IMR-90 (cell line): ENCODE data around the gene IGF1R. TPM values are rescaled to one million over a fixed set of nuclear protein-coding genes. Genes with fewer than 3 reads are reported as not detected.

ENCODE experiments used
- ATAC-seq: fragments of 200-7000 bp; cut with Tn5 transposase; 2 replicates; pipeline ENCODE4 v1.9.1; 2020; ENCODE audit warnings: low read depth, mild to moderate bottlenecking, moderate library complexity
- BruUV-seq: library from RNA; stranded (reverse); fragments of 400-500 nt; replicated peaks from 2 replicates; lab custom pipeline; 2021; lab: Mats Ljungman, UMichigan
- CTCF ChIA-PET: fragments of 300-600 bp; formaldehyde crosslinking; extraction: SDS; loops from one replicate; lab custom pipeline; 2021; ENCODE audit warnings: antibody characterized with exemption; lab: Yijun Ruan, JAX
- POLR2A ChIA-PET: fragments of 300-600 bp; sonication (Branson Sonifier 250); formaldehyde crosslinking; loops from one replicate; lab custom pipeline; 2022; ENCODE audit warnings: antibody characterized with exemption; ENCODE audit not compliant: unreplicated experiment; lab: Charles Lee
- DNase-seq: peaks from one replicate; pipeline ENCODE4 v3.0.0; 2013
- H2AFZ ChIP-seq: replicated peaks from 2 replicates; pipeline ENCODE3; 2013; ENCODE audit warnings: low read length, mild to moderate bottlenecking; ENCODE audit not compliant: poor library complexity
- H2AK5ac ChIP-seq: 2 replicates; pipeline ENCODE4 v1.6.1; 2013; ENCODE audit warnings: low read depth, low read length, inconsistent platforms
- H2AK9ac ChIP-seq: replicated peaks from 2 replicates; pipeline ENCODE3; 2013; ENCODE audit warnings: mild to moderate bottlenecking, low read depth, low read length, moderate library complexity; ENCODE audit not compliant: poor library complexity
- H2BK120ac ChIP-seq: 2 replicates; pipeline ENCODE4 v1.6.1; 2013; ENCODE audit warnings: low read depth, low read length, inconsistent platforms
- H2BK15ac ChIP-seq: 3 replicates; pipeline ENCODE4 v1.6.1; 2013; ENCODE audit warnings: low read depth, low read length, inconsistent platforms
- H2BK20ac ChIP-seq: 2 replicates; pipeline ENCODE4 v1.6.1; 2013; ENCODE audit warnings: low read depth, mild to moderate bottlenecking, inconsistent platforms, low read length, moderate library complexity
- H2BK5ac ChIP-seq: 2 replicates; pipeline ENCODE4 v1.6.1; 2013; ENCODE audit warnings: mild to moderate bottlenecking, low read depth, low read length, inconsistent platforms; ENCODE audit not compliant: poor library complexity, severe bottlenecking
- H3K14ac ChIP-seq: replicated peaks from 2 replicates; pipeline ENCODE4 v1.6.1; 2013; ENCODE audit warnings: low read depth, low read length, inconsistent platforms
- H3K18ac ChIP-seq: 2 replicates; pipeline ENCODE4 v1.6.1; 2013; ENCODE audit warnings: low read depth, low read length, control low read depth
- H3K23ac ChIP-seq: 2 replicates; pipeline ENCODE4 v1.6.1; 2013; ENCODE audit warnings: low read depth, low read length, inconsistent platforms
- H3K27ac ChIP-seq: 2 replicates; pipeline ENCODE4 v1.5.1; 2013; ENCODE audit warnings: mild to moderate bottlenecking, control low read depth, low read length; ENCODE audit not compliant: insufficient read depth
- H3K27me3 ChIP-seq: 2 replicates; pipeline ENCODE4 v1.6.1; 2013; ENCODE audit warnings: low read length; ENCODE audit not compliant: control insufficient read depth, insufficient read depth
- H3K36me3 ChIP-seq: 2 replicates; pipeline ENCODE4 v1.6.1; 2013; ENCODE audit warnings: low read length, mixed read lengths; ENCODE audit not compliant: control insufficient read depth, insufficient read depth
- H3K4ac ChIP-seq: 2 replicates; pipeline ENCODE4 v1.6.1; 2013; ENCODE audit warnings: low read depth, low read length, inconsistent platforms
- H3K4me1 ChIP-seq: 2 replicates; pipeline ENCODE4 v1.6.1; 2013; ENCODE audit warnings: low read length, mixed read lengths; ENCODE audit not compliant: control insufficient read depth, insufficient read depth
- H3K4me2 ChIP-seq: 2 replicates; pipeline ENCODE4 v1.6.1; 2013; ENCODE audit warnings: low read depth, mild to moderate bottlenecking, control low read depth, low read length, moderate library complexity
- H3K4me3 ChIP-seq: 2 replicates; pipeline ENCODE4 v1.5.1; 2013; ENCODE audit warnings: low read depth, mild to moderate bottlenecking, control low read depth, low read length, moderate library complexity; ENCODE audit not compliant: insufficient read depth
- H3K56ac ChIP-seq: 2 replicates; pipeline ENCODE4 v1.6.1; 2013; ENCODE audit warnings: low read length, inconsistent platforms; ENCODE audit not compliant: insufficient read depth; ENCODE audit errors: extremely low read depth
- H3K79me1 ChIP-seq, 2 experiments: 2 replicates each; pipeline ENCODE4 v1.6.1; 2013; ENCODE audit warnings: low read length in 2 of 2, inconsistent platforms in 1 of 2, low read depth in 1 of 2
- H3K9ac ChIP-seq: 2 replicates; pipeline ENCODE4 v1.6.1; 2013; ENCODE audit warnings: low read depth, low read length, control low read depth
- H3K9me1 ChIP-seq: 2 replicates; pipeline ENCODE4 v1.6.1; 2013; ENCODE audit warnings: low read length, inconsistent platforms; ENCODE audit not compliant: insufficient read depth
- H3K9me3 ChIP-seq: 2 replicates; pipeline ENCODE4 v1.6.1; 2013; ENCODE audit warnings: low read length; ENCODE audit not compliant: control insufficient read depth, insufficient read depth
- H4K20me1 ChIP-seq: 2 replicates; pipeline ENCODE4 v1.6.1; 2013; ENCODE audit warnings: low read length, inconsistent platforms; ENCODE audit not compliant: insufficient read depth
- H4K5ac ChIP-seq: 2 replicates; pipeline ENCODE4 v1.6.1; 2013; ENCODE audit warnings: mild to moderate bottlenecking, low read depth, low read length, control low read depth
- H4K8ac ChIP-seq, 2 experiments: 2 replicates each; pipeline ENCODE4 v1.6.1; 2013; ENCODE audit warnings: low read depth in 2 of 2, low read length in 2 of 2, control low read depth in 1 of 2, inconsistent platforms in 1 of 2
- H4K91ac ChIP-seq: 2 replicates; pipeline ENCODE4 v1.6.1; 2013; ENCODE audit warnings: low read depth, low read length, inconsistent platforms; ENCODE audit not compliant: insufficient read depth
- BHLHE40 ChIP-seq: fragments of 150-350 bp; IDR thresholded peaks from 2 replicates; pipeline ENCODE4 v1.6.1; 2016; ENCODE audit warnings: mild to moderate bottlenecking, low read depth, low read length
- CEBPB ChIP-seq: IDR thresholded peaks from 2 replicates; pipeline ENCODE4 v1.6.1; 2012; ENCODE audit warnings: low read depth, low read length, improper control_type of control experiment
- CHD1 ChIP-seq: IDR thresholded peaks from 2 replicates; pipeline ENCODE4 v1.6.1; 2012; ENCODE audit warnings: low read depth, low read length, improper control_type of control experiment
- ELK1 ChIP-seq: fragments of 150-350 bp; IDR thresholded peaks from 2 replicates; pipeline ENCODE4 v1.6.1; 2016; ENCODE audit warnings: low read depth, mild to moderate bottlenecking, low read length, moderate library complexity, borderline replicate concordance
- FOS ChIP-seq: fragments of 150-350 bp; IDR thresholded peaks from 2 replicates; pipeline ENCODE4 v1.6.1; 2016; ENCODE audit warnings: low read depth, low read length
- MAFK ChIP-seq: IDR thresholded peaks from 2 replicates; pipeline ENCODE4 v1.6.1; 2012; ENCODE audit warnings: low read depth, low read length, improper control_type of control experiment
- MAZ ChIP-seq: IDR thresholded peaks from 2 replicates; pipeline ENCODE4 v1.6.1; 2012; ENCODE audit warnings: low read depth, mild to moderate bottlenecking, low read length, improper control_type of control experiment, moderate library complexity, borderline replicate concordance
- MXI1 ChIP-seq: IDR thresholded peaks from 2 replicates; pipeline ENCODE4 v1.6.1; 2012; ENCODE audit warnings: low read depth, mild to moderate bottlenecking, low read length, moderate library complexity, borderline replicate concordance
- NFE2L2 ChIP-seq: fragments of 150-350 bp; IDR thresholded peaks from 2 replicates; pipeline ENCODE4 v1.6.1; 2016; ENCODE audit warnings: low read depth, mild to moderate bottlenecking, low read length
- POLR2A ChIP-seq: IDR thresholded peaks from 2 replicates; pipeline ENCODE4 v1.6.1; 2012; ENCODE audit warnings: mild to moderate bottlenecking, low read depth, low read length
- RAD21 ChIP-seq: IDR thresholded peaks from 2 replicates; pipeline ENCODE4 v1.6.1; 2012; ENCODE audit warnings: low read length, improper control_type of control experiment
- RCOR1 ChIP-seq: IDR thresholded peaks from 2 replicates; pipeline ENCODE4 v1.6.1; 2012; ENCODE audit warnings: mild to moderate bottlenecking, low read length, improper control_type of control experiment; ENCODE audit not compliant: insufficient replicate concordance
- RFX5 ChIP-seq: IDR thresholded peaks from 2 replicates; pipeline ENCODE4 v1.8.0; 2012; ENCODE audit warnings: low read depth, mild to moderate bottlenecking, low read length, moderate library complexity
- SMC3 ChIP-seq: fragments of 150-350 bp; IDR thresholded peaks from 2 replicates; pipeline ENCODE4 v1.6.1; 2016; ENCODE audit warnings: low read depth, mild to moderate bottlenecking, antibody characterized with exemption, low read length, moderate library complexity
- USF2 ChIP-seq: fragments of 150-350 bp; IDR thresholded peaks from 2 replicates; pipeline ENCODE4 v1.6.1; 2017; ENCODE audit warnings: mild to moderate bottlenecking, antibody characterized with exemption, low read length, low read depth
- WGBS, 2 experiments: methylation state at CpG; one replicate each; pipeline versions ENCODE4 v1.1.5 to v1.1.7; 2013; ENCODE audit warnings: missing lambda C conversion rate in 2 of 2; ENCODE audit not compliant: insufficient read length in 1 of 2; ENCODE audit errors: extremely low coverage in 2 of 2; 5-methylcytosine and 5-hydroxymethylcytosine counted together
- dilution Hi-C: fragments of 300-500 bp; cut with HindIII; formaldehyde crosslinking; loops from one replicate; pipeline ENCODE4 v1.14.3; 2018; ENCODE audit warnings: low sequenced_read_pairs; ENCODE audit not compliant: unreplicated experiment
- in situ Hi-C: fragments of 300-500 bp; cut with MboI; formaldehyde crosslinking; loops from 3 replicates; pipeline ENCODE4 v1.14.3; 2019; ENCODE audit warnings: low sequenced_read_pairs, inconsistent platforms, mixed read lengths
- intact Hi-C: fragments of 100-400 bp; cut with micrococcal nuclease; formaldehyde crosslinking; loops from 2 replicates; pipeline ENCODE4 v1.10.0; 2022
- polyA plus RNA-seq, 3 experiments: library from polyadenylated mRNA; depleted of rRNA; stranded (reverse); fragments of >200 nt; gene quantifications; 2 replicates each; pipeline ENCODE4 v1.2.3, GENCODE V29; 2012; ENCODE audit warnings: low replicate concordance in 1 of 3
- total RNA-seq: library from RNA; depleted of rRNA; stranded (reverse); fragments of >200 nt; gene quantifications from 2 replicates; pipeline ENCODE4 v1.2.3, GENCODE V29; 2012
- TF ChIP-seq, protein P1 (sequence below): conservative IDR thresholded peaks from 2 replicates; pipeline ENCODE4 v1.5.1; 2012; ENCODE audit warnings: mild to moderate bottlenecking, low read depth, low read length, improper control_type of control experiment

The IGF1R gene
- total and polyA plus RNA-seq, 2 of the 4 experiments (the other 2 are of a cell fraction): 24.0 to 24.9 TPM

DNA sequence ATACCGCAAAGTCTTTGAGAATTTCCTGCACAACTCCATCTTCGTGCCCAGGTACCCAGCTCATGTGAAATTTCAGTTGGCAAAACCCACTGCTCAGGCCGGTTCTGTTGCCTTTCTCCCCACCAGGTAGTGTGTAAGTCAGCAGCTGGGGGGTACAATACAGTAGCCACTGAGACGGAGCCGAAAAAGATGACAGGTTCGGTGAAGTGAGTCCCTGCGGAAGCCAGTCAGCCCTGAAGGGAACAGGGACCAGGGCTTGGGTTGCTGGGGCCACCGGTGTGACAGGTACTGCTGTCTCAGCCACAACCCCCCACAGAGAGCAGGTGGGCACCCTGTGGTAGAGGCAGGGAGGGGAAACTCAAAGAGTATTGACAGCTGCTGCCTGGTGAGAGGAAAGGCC is 268.5 kb downstream of the IGF1R start:
- Histone ChIP-seq H3K27ac (no peak overlapping the region), H2BK20ac (peak overlapping the region; percentile 9; the same call in 1 of the 2 replicates), H3K23ac (no peak overlapping the region), H3K18ac (no peak overlapping the region), H3K36me3 (peaks cover 64% of the 10 kb centered on the region), H3K4me2 (no peak overlapping the region), H3K9ac (no peak overlapping the region), H3K14ac (0 out of 2 replicates have a peak overlapping the region, but pooled peaks have one; percentile 47), H3K4me3 (no peak overlapping the region), H3K4ac (peak overlapping the region; percentile 94), H3K27me3 (no peaks in the 10 kb centered on the region), H2AFZ (no peak overlapping the region), H2AK5ac (peak overlapping the region; percentile 79; the same call in 1 of the 2 replicates), H4K8ac (peak overlapping the region in 1 of 2 experiments; percentile 86; a peak in 1 of 4 replicates), H4K91ac (0 out of 2 replicates have a peak overlapping the region, but pooled peaks have one; percentile 20), H4K5ac (no peak overlapping the region), H2BK120ac (peak overlapping the region; percentile 56; the same call in 1 of the 2 replicates), H3K4me1 (peaks cover 19% of the 10 kb centered on the region), H3K9me1 (peaks cover 30% of the 10 kb centered on the region), H2BK5ac (no peak overlapping the region), H2BK15ac (0 out of 3 replicates have a peak overlapping the region, but pooled peaks have one; percentile 3), H3K79me1 (peaks cover 49 to 79% of the 10 kb centered on the region in 2 experiments), H3K9me3 (no peaks in the 10 kb centered on the region), H2AK9ac (peak overlapping the region; percentile 7), H4K20me1 (0 out of 2 replicates have a peak, but pooled peaks cover 4% of the 10 kb centered on the region), H3K56ac (no peak overlapping the region)
- 100% methylated on average over 2 of the region's 8 CpGs; no CpG with 5 or more reads in 1 of the 2 experiments for WGBS, 2 experiments
- TF ChIP-seq, protein P1, sequence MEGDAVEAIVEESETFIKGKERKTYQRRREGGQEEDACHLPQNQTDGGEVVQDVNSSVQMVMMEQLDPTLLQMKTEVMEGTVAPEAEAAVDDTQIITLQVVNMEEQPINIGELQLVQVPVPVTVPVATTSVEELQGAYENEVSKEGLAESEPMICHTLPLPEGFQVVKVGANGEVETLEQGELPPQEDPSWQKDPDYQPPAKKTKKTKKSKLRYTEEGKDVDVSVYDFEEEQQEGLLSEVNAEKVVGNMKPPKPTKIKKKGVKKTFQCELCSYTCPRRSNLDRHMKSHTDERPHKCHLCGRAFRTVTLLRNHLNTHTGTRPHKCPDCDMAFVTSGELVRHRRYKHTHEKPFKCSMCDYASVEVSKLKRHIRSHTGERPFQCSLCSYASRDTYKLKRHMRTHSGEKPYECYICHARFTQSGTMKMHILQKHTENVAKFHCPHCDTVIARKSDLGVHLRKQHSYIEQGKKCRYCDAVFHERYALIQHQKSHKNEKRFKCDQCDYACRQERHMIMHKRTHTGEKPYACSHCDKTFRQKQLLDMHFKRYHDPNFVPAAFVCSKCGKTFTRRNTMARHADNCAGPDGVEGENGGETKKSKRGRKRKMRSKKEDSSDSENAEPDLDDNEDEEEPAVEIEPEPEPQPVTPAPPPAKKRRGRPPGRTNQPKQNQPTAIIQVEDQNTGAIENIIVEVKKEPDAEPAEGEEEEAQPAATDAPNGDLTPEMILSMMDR: no peak
- TF ChIP-seq RAD21 (no peak), SMC3 (no peak), POLR2A (no peak), MAFK (no peak), CEBPB (no peak), ELK1 (no peak), NFE2L2 (no peak), FOS (no peak), RCOR1 (no peak), BHLHE40 (no peak), CHD1 (no peak), USF2 (no peak), MAZ (no peak), MXI1 (no peak), RFX5 (no peak)
- in situ Hi-C loops: loop anchor here (25.0 kb wide), 1 partner anchor 130 kb away; no protein-coding TSS in a partner anchor
- ChIA-PET POLR2A (no interaction called here), CTCF (interaction anchor here (1.3 kb wide), 1 partner anchor 160 kb away, joined by 3 read pairs; no protein-coding TSS in a partner anchor)
- BruUV-seq: no TSS peak
- ATAC-seq (no peak), DNase-seq (no peak)
- dilution Hi-C loops: no loop called here
- intact Hi-C loops: no loop called here
